Measurements from ENCODE around the gene LAMA5. TPM values are rescaled to one million over a fixed set of nuclear protein-coding genes. Genes with fewer than 3 reads are reported as not detected.

The LAMA5 gene
- polyA plus RNA-seq, 2 of the 4 experiments (the other 2 are of a cell fraction), result 20.4 to 196 TPM

GRCh38 chr20:62307226-62308101 lies 59.6 kb downstream of the LAMA5 start:
- no peak for ATAC-seq
- Histone ChIP-seq H3K4me3 (no peak overlapping the region), H3K4me2 (peak overlapping the region; percentile 12; the same call in 1 of the 3 replicates), H3K9me3 (no peaks in the 10 kb centered on the region), H3K4me1 (peaks cover 66% of the 10 kb centered on the region), H3K27ac (peak overlapping the region in 1 of 2 experiments; percentile 97; a peak in 3 of 6 replicates)
- ChIA-PET POLR2A (interaction anchor here (1.4 to 1.6 kb wide), 2 partner anchors 75 to 79 kb away, joined by 4 to 6 read pairs; partner anchors contain the start of gene RPS21), CTCF (interaction anchor here (0.6 to 8.8 kb wide), 10 partner anchors 9 to 98 kb away, joined by 3 to 93 read pairs (median 10); no protein-coding TSS in a partner anchor)
- 73% methylated on average over 36 of the region's 42 CpGs for WGBS (ENCODE audit: missing lambda C conversion rate)
- FAIRE-seq, result no peak
- TF ChIP-seq, protein P1, sequence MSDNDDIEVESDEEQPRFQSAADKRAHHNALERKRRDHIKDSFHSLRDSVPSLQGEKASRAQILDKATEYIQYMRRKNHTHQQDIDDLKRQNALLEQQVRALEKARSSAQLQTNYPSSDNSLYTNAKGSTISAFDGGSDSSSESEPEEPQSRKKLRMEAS (IDR thresholded peaks at IDR 0.05), result 0 out of 2 replicates have a peak, but pooled peaks have one; percentile 22
- TF ChIP-seq HEYL (CRISPR knock-in tag; IDR thresholded peaks at IDR 0.05) (no peak), JUN (IDR thresholded peaks at IDR 0.05) (peak in 1 of 2 experiments; percentile 66; a peak in 1 of 5 replicates)
- TF ChIP-seq, protein P2, sequence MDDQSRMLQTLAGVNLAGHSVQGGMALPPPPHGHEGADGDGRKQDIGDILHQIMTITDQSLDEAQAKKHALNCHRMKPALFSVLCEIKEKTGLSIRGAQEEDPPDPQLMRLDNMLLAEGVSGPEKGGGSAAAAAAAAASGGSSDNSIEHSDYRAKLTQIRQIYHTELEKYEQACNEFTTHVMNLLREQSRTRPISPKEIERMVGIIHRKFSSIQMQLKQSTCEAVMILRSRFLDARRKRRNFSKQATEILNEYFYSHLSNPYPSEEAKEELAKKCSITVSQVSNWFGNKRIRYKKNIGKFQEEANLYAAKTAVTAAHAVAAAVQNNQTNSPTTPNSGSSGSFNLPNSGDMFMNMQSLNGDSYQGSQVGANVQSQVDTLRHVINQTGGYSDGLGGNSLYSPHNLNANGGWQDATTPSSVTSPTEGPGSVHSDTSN (IDR thresholded peaks at IDR 0.05), result 0 out of 2 replicates have a peak, but pooled peaks have one; percentile 58
- peak in 1 of 2 experiments; percentile 52 for DNase-seq (ENCODE audit: low read depth in 1 of 2, low spot score in 1 of 2)

DNA sequence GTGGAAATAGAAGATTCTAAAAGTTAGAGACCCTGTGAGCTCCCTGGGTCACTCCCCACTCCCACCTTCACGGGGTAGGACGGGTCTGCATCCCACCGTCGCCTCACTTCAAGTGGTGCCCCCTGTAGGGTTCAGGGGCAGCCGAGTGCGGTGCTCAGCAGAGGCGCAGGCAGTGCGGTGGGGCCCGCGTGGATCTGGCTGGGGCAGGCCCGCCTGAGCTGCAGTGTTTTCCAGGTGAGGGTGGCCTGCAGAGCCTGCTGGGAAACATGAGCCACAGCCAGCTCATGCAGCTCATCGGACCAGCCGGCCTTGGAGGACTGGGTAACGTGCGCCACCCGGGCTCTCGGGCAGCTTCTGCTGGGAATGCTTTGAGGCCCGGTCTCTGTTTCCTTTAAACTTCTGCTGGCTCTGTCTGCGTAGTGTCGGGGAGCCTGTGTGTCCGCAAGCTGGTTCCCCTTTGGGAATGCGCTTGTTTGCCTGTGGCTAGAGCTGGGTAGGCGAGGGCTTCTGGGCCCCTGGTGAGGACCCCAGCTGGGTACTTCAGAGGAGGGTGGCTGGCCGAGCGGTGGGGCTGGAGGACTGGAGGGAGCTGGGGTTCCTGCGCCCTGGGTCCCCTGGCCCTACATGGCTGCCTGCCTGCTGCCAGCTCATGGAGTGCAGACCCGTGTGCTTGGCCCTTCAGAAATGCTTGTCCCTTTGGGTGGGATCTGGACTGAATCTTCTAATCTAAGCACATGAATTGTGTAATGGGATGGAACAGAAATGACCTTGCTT lies 60.5 kb downstream of the LAMA5 start:
- H3K9me3 ChIP-seq, result no peaks in the 10 kb centered on the region
- peak overlapping the region; percentile 16 to 97; a peak in 3 of 6 replicates for H3K27ac ChIP-seq
- ATAC-seq (no peak), DNase-seq (ENCODE audit: low read depth in 1 of 2, low spot score in 1 of 2) (peak in 1 of 2 experiments; percentile 59), FAIRE-seq (no peak)
- H3K4me3 ChIP-seq, result no peak overlapping the region
- POLR2A ChIA-PET, result interaction anchor here (1.4 to 1.6 kb wide), 2 partner anchors 76 to 80 kb away, joined by 4 to 6 read pairs; partner anchors contain the start of gene RPS21
- 81% methylated on average over 27 of the region's 27 CpGs for WGBS (ENCODE audit: missing lambda C conversion rate)
- no peak for TF ChIP-seq FOSL2 (IDR thresholded peaks at IDR 0.05)
- TF ChIP-seq FOSL2 (CRISPR knock-in tag; IDR thresholded peaks at IDR 0.05), result no peak
- no peak for TF ChIP-seq CBX2 (IDR thresholded peaks at IDR 0.05; ENCODE audit: borderline replicate concordance, low read depth)
- TF ChIP-seq, protein P2 (IDR thresholded peaks at IDR 0.05), result 0 out of 2 replicates have a peak, but pooled peaks have one; percentile 36
- no peak for TF ChIP-seq MYC (IDR thresholded peaks at IDR 0.05; ENCODE audit: borderline replicate concordance, low read length)
- TF ChIP-seq JUN (IDR thresholded peaks at IDR 0.05), result peak; percentile 53 to 76; a peak in 3 of 5 replicates
- peak overlapping the region; percentile 92; the same call in 2 of the 3 replicates for H3K4me2 ChIP-seq
- CTCF ChIA-PET, result interaction anchor here (0.8 to 8.8 kb wide), 13 partner anchors 10 to 99 kb away, joined by 3 to 93 read pairs (median 6); partner anchors contain the start of gene RPS21
- H3K4me1 ChIP-seq, result peaks cover 66% of the 10 kb centered on the region

- FAIRE-seq (no peak), DNase-seq (ENCODE audit: low read depth in 1 of 2, low spot score in 1 of 2) (peak in 1 of 2 experiments; percentile 53), ATAC-seq (no peak)
- H3K4me3 ChIP-seq, result peak overlapping the region; percentile 99; the same call in 1 of the 3 replicates
- H3K27ac ChIP-seq, result peak overlapping the region; percentile 97 to 99; a peak in 3 of 6 replicates
- H3K4me2 ChIP-seq, result peak overlapping the region; percentile 92
- CTCF ChIA-PET, result interaction anchor here (0.8 to 8.8 kb wide), 16 partner anchors 11 to 99 kb away, joined by 3 to 93 read pairs (median 5); partner anchors contain the start of gene RPS21
- POLR2A ChIA-PET, result interaction anchor here (1.0 to 1.6 kb wide), 4 partner anchors 63 to 81 kb away, joined by 3 to 6 read pairs (median 4); partner anchors contain the start of gene RPS21
- 74% methylated on average over 32 of the region's 33 CpGs for WGBS (ENCODE audit: missing lambda C conversion rate)
- peaks cover 63% of the 10 kb centered on the region for H3K4me1 ChIP-seq
- H3K9me3 ChIP-seq, result no peaks in the 10 kb centered on the region
- TF ChIP-seq EP300 (IDR thresholded peaks at IDR 0.05) (no peak), ZC3H11A (IDR thresholded peaks at IDR 0.05) (no peak), NR3C1 (IDR thresholded peaks at IDR 0.05) (no peak), FOXS1 (CRISPR knock-in tag; IDR thresholded peaks at IDR 0.05) (no peak), KDM1A (IDR thresholded peaks at IDR 0.05; ENCODE audit: low read depth) (no peak), FOSB (CRISPR knock-in tag; IDR thresholded peaks at IDR 0.05) (no peak), HOXA7 (CRISPR knock-in tag; IDR thresholded peaks at IDR 0.05) (no peak), ZSCAN20 (CRISPR knock-in tag; IDR thresholded peaks at IDR 0.05) (no peak), EHMT2 (IDR thresholded peaks at IDR 0.05; ENCODE audit: low read depth) (no peak), HOXB5 (CRISPR knock-in tag; IDR thresholded peaks at IDR 0.05) (no peak), BHLHE40 (IDR thresholded peaks at IDR 0.05; ENCODE audit: low read depth, low read length) (no peak), CBX2 (IDR thresholded peaks at IDR 0.05; ENCODE audit: borderline replicate concordance, low read depth) (no peak), HDAC2 (IDR thresholded peaks at IDR 0.05) (no peak), FOSL2 (IDR thresholded peaks at IDR 0.05) (no peak), FOSL2 (CRISPR knock-in tag; IDR thresholded peaks at IDR 0.05) (peak; percentile 14; the same call in 1 of the 2 replicates), ESRRA (IDR thresholded peaks at IDR 0.05; ENCODE audit: borderline replicate concordance, low read length) (no peak), POLR2AphosphoS2 (conservative IDR thresholded peaks at IDR 0.05; ENCODE audit: low read length) (no peak), JUN (IDR thresholded peaks at IDR 0.05) (no peak; a peak in 1 of 5 replicates), PHF8 (IDR thresholded peaks at IDR 0.05; ENCODE audit: borderline replicate concordance, low read depth) (no peak), JUNB (IDR thresholded peaks at IDR 0.05) (no peak)
- TF ChIP-seq, protein P2 (IDR thresholded peaks at IDR 0.05), result peak; percentile 42; the same call in 1 of the 2 replicates
These were observed 61.2 kb downstream of the LAMA5 start for GRCh38 chr20:62305765-62306413.

Data from A549 (cell line).